Measurements from ENCODE around the gene KIF21A.

- TF ChIP-seq CTCF (IDR thresholded peaks at IDR 0.05; ENCODE audit: insufficient read depth, low read length) = no peak
- no peak for TF ChIP-seq POLR2AphosphoS5 (IDR thresholded peaks at IDR 0.05; ENCODE audit: low read depth)
Observed at GRCh38 chr12:39402922-39403321, 40.0 kb downstream of the KIF21A start.
